ENCODE measurements around the gene SEMA3A.

GRCh38 chr7:84231157-84231556, 36.6 kb upstream of the SEMA3A start:
- TF ChIP-seq POLR2AphosphoS5 (IDR thresholded peaks at IDR 0.05) (no peak), CTCF (IDR thresholded peaks at IDR 0.05) (no peak), POLR2A (IDR thresholded peaks at IDR 0.05; ENCODE audit: low read depth) (no peak)
